A673 (cell line): ENCODE results near the gene SPAM1. TPM values are rescaled to one million over a fixed set of nuclear protein-coding genes. Genes with fewer than 3 reads are reported as not detected.
"Not testable (repeated sequence)": the region's sequence is repeated elsewhere in the genome, so short reads cannot be mapped to it uniquely, and the experiment has no call there.

Source experiments
- BruUV-seq: library from RNA; stranded (reverse); fragments of 400-500 nt; replicated peaks from 2 replicates; lab custom pipeline; 2021; lab: Mats Ljungman, UMichigan
- CTCF ChIA-PET: fragments of 300-600 bp; sonication (Branson Sonifier 250); formaldehyde crosslinking; loops from one replicate; lab custom pipeline; 2022; ENCODE audit warnings: antibody characterized with exemption; lab: Charles Lee
- POLR2A ChIA-PET: fragments of 300-600 bp; sonication (Branson Sonifier 250); formaldehyde crosslinking; loops from one replicate; lab custom pipeline; 2022; ENCODE audit warnings: antibody characterized with exemption; ENCODE audit not compliant: low non-redundant PET; lab: Charles Lee
- DNase-seq: peaks from one replicate; pipeline ENCODE4 v3.0.0-alpha.2; 2015; ENCODE audit warnings: low spot score
- H3K27ac ChIP-seq: fragments of 200-600 bp; sonication (generic); 2 replicates; pipeline ENCODE4 v1.5.1; 2016; ENCODE audit warnings: mixed run types, low read depth, mild to moderate bottlenecking, mixed read lengths, antibody characterized with exemption, low read length; ENCODE audit not compliant: poor library complexity, severe bottlenecking
- H3K27me3 ChIP-seq: fragments of 200-600 bp; sonication (generic); replicated peaks from 2 replicates; pipeline ENCODE4 v1.6.1; 2017; ENCODE audit warnings: mixed run types, low read depth, mild to moderate bottlenecking, mixed read lengths, antibody characterized with exemption, low read length; ENCODE audit not compliant: insufficient read depth, poor library complexity
- H3K36me3 ChIP-seq: fragments of 200-600 bp; sonication (generic); 2 replicates; pipeline ENCODE4 v1.6.1; 2016; ENCODE audit warnings: mixed run types, mild to moderate bottlenecking, mixed read lengths, antibody characterized with exemption, low read length; ENCODE audit not compliant: insufficient read depth, poor library complexity, severe bottlenecking
- H3K4me1 ChIP-seq: fragments of 200-600 bp; sonication (generic); 2 replicates; pipeline ENCODE4 v1.6.1; 2017; ENCODE audit warnings: mixed run types, mild to moderate bottlenecking, mixed read lengths, antibody characterized with exemption, low read length; ENCODE audit not compliant: insufficient read depth, poor library complexity, severe bottlenecking
- H3K4me3 ChIP-seq: fragments of 200-600 bp; sonication (generic); 2 replicates; pipeline ENCODE4 v1.5.1; 2016; ENCODE audit warnings: low read depth, mixed run types, mild to moderate bottlenecking, mixed read lengths, low read length; ENCODE audit not compliant: poor library complexity, severe bottlenecking
- H3K9me3 ChIP-seq: fragments of 200-600 bp; sonication (generic); 2 replicates; pipeline ENCODE4 v1.6.1; 2016; ENCODE audit warnings: mixed run types, low read depth, mild to moderate bottlenecking, mixed read lengths, antibody characterized with exemption, low read length; ENCODE audit not compliant: poor library complexity, severe bottlenecking
- EZH2 ChIP-seq: fragments of 200-600 bp; sonication (generic); IDR thresholded peaks from 2 replicates; pipeline ENCODE4 v1.6.1; 2017; ENCODE audit warnings: borderline replicate concordance, low read depth, mild to moderate bottlenecking, mixed read lengths, antibody characterized with exemption, low read length; ENCODE audit not compliant: poor library complexity, severe bottlenecking
- intact Hi-C: fragments of 100-400 bp; cut with micrococcal nuclease; formaldehyde crosslinking; loops from one replicate; pipeline ENCODE4 v1.10.0; 2022; ENCODE audit not compliant: unreplicated experiment
- total RNA-seq: library from RNA; stranded (reverse); gene quantifications from 2 replicates; pipeline ENCODE4 v1.2.3, GENCODE V29; 2021
- TF ChIP-seq, protein P1 (sequence below): fragments of 300-800, 200-600 bp; sonication (generic); conservative IDR thresholded peaks from 2 replicates; pipeline ENCODE4 v1.5.1; 2017; ENCODE audit warnings: low read depth, mild to moderate bottlenecking, antibody characterized with exemption, low read length, moderate library complexity, mixed read lengths

The SPAM1 gene
- total RNA-seq, 1 experiment from 2014 or later = not detected

DNA sequence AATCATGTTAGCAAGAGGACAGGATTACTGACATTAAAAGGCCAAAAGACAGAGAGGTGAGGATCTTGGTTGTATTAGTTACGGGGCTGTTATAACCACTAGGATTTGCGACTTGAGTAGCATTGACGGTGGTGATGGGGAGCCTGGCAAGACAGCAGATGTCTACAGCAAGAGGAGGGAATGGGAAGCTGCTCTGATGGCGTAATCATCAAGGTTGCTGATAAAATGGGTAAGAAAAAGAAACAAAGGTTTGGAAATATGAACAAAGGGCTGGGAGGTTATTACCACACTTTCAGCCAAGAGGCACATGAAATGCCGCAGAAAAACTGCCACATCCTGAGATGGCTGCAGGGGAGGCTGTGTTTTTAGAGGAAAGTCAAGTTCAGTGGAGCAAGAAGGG lies 73.9 kb downstream of the SPAM1 start:
- no peaks in the 10 kb centered on the region for H3K4me1 ChIP-seq
- H3K27ac ChIP-seq = no peak overlapping the region
- POLR2A ChIA-PET = no interaction called here
- CTCF ChIA-PET = no interaction called here
- H3K36me3 ChIP-seq = no peaks in the 10 kb centered on the region
- no peaks in the 10 kb centered on the region for H3K9me3 ChIP-seq
- BruUV-seq = no TSS peak
- intact Hi-C loops = no loop called here
- no peak overlapping the region for H3K4me3 ChIP-seq
- no peak for DNase-seq
- H3K27me3 ChIP-seq = no peaks in the 10 kb centered on the region
- no peak for TF ChIP-seq EZH2
- TF ChIP-seq, protein P1, sequence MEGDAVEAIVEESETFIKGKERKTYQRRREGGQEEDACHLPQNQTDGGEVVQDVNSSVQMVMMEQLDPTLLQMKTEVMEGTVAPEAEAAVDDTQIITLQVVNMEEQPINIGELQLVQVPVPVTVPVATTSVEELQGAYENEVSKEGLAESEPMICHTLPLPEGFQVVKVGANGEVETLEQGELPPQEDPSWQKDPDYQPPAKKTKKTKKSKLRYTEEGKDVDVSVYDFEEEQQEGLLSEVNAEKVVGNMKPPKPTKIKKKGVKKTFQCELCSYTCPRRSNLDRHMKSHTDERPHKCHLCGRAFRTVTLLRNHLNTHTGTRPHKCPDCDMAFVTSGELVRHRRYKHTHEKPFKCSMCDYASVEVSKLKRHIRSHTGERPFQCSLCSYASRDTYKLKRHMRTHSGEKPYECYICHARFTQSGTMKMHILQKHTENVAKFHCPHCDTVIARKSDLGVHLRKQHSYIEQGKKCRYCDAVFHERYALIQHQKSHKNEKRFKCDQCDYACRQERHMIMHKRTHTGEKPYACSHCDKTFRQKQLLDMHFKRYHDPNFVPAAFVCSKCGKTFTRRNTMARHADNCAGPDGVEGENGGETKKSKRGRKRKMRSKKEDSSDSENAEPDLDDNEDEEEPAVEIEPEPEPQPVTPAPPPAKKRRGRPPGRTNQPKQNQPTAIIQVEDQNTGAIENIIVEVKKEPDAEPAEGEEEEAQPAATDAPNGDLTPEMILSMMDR = no peak

DNA sequence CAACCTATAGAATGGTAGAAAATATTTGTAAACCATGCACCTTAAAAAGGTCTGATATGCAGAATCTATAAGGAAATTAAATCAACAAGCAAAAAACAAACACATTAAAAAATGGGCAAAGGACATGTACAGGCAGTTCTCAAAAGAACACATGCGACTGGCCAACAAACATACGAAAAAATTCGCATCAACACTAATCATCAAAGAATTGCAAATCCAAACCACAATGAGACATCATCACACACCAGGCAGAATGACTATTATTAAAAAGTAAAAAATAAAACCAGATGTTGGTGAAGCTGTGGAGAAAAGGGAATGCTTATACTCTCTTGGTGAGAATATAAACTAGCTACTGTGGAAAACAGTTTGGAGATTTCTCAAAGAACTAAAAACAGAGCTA lies 74.7 kb downstream of the SPAM1 start:
- POLR2A ChIA-PET = no interaction called here

DNA sequence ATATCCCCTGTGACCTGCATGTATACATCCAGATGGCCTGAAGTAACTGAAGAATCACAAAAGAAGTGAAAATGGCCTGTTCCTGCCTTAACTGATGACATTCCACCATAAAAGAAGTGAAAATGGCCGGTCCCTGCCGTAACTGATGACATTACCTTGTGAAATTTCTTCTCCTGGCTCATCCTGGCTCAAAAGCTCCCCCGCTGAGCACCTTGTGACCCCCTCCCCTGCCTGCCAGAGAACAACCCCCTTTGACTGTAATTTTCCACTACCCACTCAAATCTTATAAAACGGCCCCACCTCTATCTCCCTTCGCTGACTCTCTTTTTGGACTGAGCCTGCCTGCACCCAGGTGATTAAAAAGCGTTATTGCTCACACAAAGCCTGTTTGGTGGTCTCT lies 83.3 kb downstream of the SPAM1 start:
- CTCF ChIA-PET, H3K9me3 ChIP-seq, H3K27me3 ChIP-seq, BruUV-seq, H3K4me3 ChIP-seq, DNase-seq, H3K36me3 ChIP-seq, H3K27ac ChIP-seq, H3K4me1 ChIP-seq, intact Hi-C loops, POLR2A ChIA-PET: not testable (repeated sequence)

More for the DNA sequence above, 74.7 kb downstream of the SPAM1 start:
- no peaks in the 10 kb centered on the region for H3K27me3 ChIP-seq
- no peaks in the 10 kb centered on the region for H3K36me3 ChIP-seq
- CTCF ChIA-PET = no interaction called here
- no peaks in the 10 kb centered on the region for H3K9me3 ChIP-seq
- no peak for DNase-seq
- H3K4me3 ChIP-seq = no peak overlapping the region
- H3K27ac ChIP-seq = no peak overlapping the region
- intact Hi-C loops = no loop called here
- BruUV-seq = no TSS peak
- H3K4me1 ChIP-seq = no peaks in the 10 kb centered on the region
- TF ChIP-seq, protein P1 = no peak
- TF ChIP-seq EZH2 = no peak

DNA sequence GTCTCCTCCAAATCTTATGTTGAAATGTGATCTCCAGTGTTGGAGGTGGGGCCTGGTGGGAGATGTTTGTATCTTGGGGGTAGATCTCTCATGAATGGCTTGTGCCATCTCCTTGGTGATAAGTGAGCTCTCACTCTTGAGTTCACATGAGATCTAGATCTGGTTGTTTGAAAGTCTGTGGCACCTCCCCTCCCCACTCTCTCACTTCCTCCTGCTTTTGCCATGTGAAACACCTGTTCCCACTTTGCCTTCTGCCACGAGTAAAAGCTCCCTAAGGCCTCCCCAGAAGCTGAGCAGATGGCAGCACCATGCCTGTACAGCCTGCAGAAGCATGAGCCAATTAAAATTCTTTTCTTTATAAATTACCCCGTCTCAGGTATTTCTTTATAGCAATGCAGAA lies 84.3 kb downstream of the SPAM1 start:
- CTCF ChIA-PET = no interaction called here
- no peaks in the 10 kb centered on the region for H3K36me3 ChIP-seq
- intact Hi-C loops = no loop called here

More for the DNA sequence above, 84.3 kb downstream of the SPAM1 start:
- Histone ChIP-seq H3K4me3 (no peak overlapping the region), H3K4me1 (peaks cover 3% of the 10 kb centered on the region), H3K27me3 (no peaks in the 10 kb centered on the region), H3K9me3 (no peaks in the 10 kb centered on the region), H3K27ac (no peak overlapping the region)
- no TSS peak for BruUV-seq
- POLR2A ChIA-PET = interaction anchor here (0.6 kb wide), 1 partner anchor 28 kb away, joined by 3 read pairs; no protein-coding TSS in a partner anchor
- no peak for DNase-seq
- TF ChIP-seq, protein P1 = no peak
- TF ChIP-seq EZH2 = no peak
